GM12891 (cell line): ENCODE data around the gene HDDC2.

Experiments used
- POLR2A ChIP-seq: IDR thresholded peaks from 2 replicates; pipeline ENCODE4 v1.6.1; 2011; ENCODE audit warnings: low read depth, low read length, control low read depth
- POLR2AphosphoS5 ChIP-seq: IDR thresholded peaks from 2 replicates; pipeline ENCODE4 v1.6.1; 2011; ENCODE audit warnings: low read depth, low read length, control low read depth
- POU2F2 ChIP-seq: IDR thresholded peaks from 2 replicates; pipeline ENCODE4 v1.6.1; 2011; ENCODE audit warnings: low read depth, mild to moderate bottlenecking, control low read depth, low read length, moderate library complexity
- TAF1 ChIP-seq: IDR thresholded peaks from 2 replicates; pipeline ENCODE4 v1.6.1; 2011; ENCODE audit warnings: low read depth, low read length, control low read depth

DNA sequence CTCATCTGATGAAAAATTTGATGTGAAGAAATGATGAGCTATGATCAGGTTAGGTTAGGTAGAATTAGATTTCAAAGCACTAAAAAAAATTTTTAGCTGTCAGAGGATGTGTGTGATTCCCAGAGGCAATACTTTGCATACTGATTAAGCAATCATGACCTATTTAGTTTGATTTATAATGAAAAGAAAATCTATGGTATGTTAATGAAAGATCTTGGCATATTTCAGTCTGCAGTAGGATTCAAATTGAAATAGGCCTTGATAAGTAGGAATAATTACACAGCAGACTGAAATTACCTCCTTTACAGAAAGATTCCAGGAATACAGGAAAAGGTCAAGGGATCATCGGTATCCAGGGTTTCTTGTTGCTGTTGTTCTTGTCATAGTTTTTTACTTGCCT, 69.3 kb downstream of the HDDC2 start:
- no peak for TF ChIP-seq POU2F2
- TF ChIP-seq POLR2AphosphoS5, result no peak
- no peak for TF ChIP-seq POLR2A
- no peak for TF ChIP-seq TAF1
